Measurements from ENCODE around the gene MANEAL.

DNA sequence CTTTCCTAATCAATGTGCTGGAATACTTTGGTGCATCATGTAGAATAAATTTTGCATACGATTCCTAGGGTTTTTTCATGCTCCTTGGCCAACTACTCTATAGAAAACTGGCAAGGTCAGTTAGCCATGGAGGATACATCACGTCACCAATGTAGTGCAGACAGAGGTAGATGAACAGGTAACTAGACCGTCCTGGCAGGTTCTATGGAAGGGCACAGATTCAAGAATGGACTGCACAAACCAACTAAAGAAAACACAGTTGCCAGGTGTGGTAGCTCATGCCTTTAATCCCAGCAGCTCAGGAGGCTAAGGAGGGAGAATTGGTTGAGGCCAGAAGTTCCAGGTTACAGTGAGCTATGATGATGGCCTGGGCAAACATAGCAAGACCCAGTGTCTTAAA is 55.8 kb downstream of the MANEAL start:
- TF ChIP-seq POLR2A (IDR thresholded peaks at IDR 0.05; ENCODE audit: low read length): no peak
- no peak for TF ChIP-seq GATA1 (IDR thresholded peaks at IDR 0.05; ENCODE audit: low read depth, low read length)
